GM21529 (cell line): ENCODE results near the gene ITPKB.

Experiments used
- ATAC-seq: cut with Tn5 transposase; IDR thresholded peaks from one replicate; pipeline ENCODE4 v1.9.1; 2021; ENCODE audit not compliant: unreplicated experiment

ITPKB gene

DNA sequence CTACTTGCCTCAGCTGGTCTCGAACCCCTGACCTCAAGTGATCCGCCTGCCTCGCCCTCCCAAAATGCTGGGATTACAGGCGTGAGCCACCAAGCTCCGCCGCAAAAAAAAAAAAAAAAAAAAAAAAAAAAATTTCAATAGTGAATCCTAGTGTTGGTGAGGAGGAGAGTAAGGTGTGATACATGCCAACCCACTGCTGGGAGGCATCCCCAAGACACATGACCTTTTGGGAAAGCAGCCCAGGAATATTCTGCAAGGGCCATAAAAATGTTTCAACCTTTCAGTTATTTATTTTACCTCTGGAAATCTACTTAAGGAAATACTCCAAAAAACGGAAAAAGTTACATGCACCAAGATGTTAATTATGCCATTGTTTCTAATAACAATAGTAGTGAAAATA is 69.0 kb downstream of the ITPKB start:
- ATAC-seq = no peak

DNA sequence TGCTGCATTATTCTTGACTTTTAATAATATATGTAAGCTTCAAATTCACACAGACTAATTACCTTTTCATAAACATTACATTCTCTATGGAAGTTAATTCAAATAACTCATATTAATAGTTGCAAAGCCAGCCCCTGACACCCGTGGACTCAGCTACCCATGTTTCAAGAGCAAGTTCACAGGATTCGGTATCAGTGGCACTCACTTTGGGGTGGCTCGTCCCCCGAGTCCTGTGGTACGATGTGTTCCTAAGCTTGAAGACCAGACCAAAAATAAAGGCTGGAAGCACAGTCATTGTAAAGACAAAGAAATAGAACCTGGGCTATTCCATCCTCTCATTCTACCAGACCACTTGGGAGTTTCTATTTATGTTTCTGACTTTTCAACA is 70.9 kb downstream of the ITPKB start:
- ATAC-seq = no peak

DNA sequence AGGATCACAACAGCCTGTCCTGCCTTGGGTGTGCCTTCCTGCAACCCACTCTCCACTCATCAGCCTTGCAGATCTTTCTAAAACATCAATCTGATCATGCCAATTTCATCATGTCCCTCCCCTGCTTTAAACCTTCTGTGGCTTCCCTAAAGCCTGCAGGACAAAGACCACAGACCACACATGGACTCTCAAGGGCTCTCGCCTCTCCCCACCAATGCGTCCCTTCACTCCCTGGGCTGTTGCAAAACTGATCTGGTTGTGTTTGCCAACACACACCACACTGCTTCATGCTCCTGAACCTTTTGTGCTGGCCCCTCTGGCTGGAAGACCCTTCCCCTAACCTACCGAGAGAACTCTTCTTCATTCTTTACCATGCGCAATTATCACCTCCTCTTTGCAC is 72.4 kb downstream of the ITPKB start:
- ATAC-seq = no peak

DNA sequence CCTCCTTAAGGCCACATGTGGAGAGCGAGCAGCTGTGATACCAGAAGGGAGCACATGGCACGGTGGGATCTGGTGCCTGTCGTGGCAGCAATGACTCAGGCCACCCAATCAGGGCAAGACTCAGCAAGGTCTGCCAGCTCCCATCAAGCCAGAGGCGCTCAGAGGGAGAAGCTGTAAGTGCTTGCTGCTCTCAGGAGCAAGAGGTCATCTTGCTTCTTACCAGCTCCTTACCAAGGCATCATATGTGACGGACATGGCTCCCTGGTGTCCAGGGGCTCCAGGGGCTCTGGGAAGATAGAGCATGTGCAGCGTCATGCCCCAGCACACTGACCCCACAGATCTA is 72.9 kb downstream of the ITPKB start:
- no peak for ATAC-seq

DNA sequence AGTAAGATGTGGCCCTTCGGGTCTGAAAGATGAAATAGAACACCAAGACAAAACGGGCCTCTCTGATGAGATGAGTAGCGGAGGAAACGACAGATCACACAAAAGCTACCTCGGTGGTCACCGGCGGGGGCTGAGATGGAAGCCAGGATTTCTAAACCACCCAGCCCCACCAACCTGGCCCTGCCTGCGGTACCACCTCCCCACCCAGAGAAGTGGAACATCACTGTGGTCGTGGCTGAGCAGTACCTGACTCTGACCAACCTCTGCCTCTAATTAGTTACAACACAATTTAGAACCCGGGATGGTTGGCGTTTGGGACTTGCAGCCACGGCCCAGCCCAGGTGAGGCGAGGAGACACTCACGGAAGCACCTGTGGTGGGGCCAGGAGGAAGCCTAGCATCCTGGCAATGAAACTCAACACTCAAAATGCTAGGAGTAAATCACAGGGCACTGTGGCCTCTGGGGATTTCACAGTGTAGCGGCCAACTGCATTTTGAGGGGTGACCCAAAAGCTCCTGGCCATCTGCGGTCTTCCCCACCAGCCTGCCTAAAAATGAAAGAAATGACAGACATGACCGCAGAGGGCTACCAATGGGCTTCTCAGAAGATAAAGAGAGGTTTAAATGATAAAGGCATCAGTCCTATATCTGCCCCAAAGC is 73.4 kb downstream of the ITPKB start:
- ATAC-seq = no peak

DNA sequence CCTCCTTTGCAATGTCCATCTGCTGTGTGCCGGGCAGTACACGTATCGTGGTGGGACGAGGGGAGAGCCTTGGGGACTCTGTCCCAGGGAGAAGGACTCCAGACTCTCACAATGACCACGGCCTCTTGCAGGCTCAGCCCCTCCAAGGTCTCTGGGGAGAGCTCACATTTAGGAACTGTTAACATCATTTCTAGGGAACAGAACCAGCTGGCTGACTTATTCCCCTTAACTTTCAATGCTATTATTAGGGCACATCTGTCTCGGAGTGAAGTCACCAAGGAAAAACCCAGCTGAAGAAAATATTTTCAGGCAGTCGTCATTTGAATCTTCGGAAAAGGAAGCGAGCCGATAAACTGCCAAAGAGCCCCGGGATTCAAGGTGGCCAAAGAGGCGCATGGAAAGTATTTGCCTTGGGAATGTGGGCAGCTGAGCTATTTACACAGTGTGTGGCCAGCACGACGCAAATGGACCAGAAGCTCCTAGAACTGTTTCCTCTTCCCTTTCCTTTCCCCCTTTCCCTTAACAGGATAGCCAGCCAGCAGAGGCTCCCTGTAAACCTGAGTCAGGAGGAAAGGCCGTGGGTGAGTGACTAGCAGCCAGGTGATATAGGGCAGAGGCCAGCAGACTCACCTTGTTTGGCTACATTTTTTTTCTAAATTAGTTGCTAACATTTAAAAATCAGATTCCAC is 74.5 kb downstream of the ITPKB start:
- ATAC-seq = no peak

DNA sequence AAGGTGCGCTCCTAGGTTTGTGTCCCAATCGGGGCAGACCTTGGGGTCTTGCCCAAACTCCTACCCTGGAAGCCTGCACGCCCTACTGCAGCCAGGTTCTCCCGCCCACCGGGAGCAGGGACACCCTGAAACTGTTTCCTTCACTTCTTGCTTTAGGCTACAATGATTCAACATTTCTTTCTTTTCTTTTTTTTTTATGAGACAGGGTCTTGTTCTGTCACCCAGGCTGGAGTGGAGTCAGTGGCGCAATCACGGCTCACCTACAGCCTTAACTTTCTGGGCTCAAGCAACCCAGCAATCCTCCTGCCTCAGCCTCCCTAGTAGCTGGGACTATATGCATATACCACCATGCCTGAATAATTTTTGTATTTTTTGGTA is 75.8 kb downstream of the ITPKB start:
- ATAC-seq = no peak

DNA sequence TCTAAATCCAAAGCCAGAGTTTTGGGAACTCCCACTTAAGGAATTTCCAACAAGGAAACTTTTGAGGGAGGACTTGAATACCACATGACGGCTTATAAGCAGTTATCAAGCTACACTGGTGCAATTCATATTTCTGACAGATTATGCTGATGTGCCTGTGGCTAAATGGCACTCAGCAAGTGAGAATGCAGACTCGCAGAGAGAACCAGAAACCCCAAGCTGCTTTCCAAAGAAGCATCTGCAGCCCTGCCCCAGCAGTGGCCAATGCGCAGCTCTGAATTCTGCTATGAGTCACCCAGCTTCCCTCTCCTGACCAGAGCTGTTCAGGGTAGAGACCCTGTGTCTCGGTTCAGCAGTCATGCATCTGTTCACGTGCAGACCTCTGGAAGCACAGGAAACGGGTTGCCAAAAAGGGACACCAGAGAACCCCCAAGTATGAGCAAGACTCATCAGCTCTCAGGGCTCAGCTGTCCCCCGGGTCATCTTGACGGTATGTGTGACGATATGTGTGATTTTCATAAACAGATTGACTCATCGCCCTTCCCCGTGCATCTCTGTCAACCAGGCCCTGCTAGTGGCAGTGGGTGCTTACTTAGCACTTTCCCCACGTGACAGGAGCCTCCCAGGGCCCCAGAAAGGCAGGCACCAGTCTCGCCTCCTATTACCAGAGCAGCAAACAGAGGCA is 76.3 kb downstream of the ITPKB start:
- ATAC-seq = peak; percentile 93

DNA sequence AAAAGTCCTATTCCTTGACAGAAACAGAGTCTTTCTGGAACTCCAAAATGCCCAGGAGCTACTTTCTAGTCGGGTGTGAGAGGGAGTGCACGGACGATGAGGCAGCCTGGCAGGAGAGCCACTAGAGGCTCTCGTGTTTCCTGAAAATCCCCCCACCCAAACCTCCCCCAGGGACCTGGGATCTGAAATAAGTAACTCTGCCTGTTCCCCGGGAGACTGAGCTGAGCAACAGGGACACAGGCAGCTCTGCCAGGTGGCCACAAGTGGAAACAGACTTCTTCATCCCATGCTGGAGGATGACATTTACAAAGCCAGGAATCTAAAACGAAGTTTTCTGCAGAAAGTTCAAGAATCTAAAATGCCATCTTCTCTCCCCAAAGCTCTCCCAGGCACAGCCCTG is 77.1 kb downstream of the ITPKB start:
- ATAC-seq = no peak

DNA sequence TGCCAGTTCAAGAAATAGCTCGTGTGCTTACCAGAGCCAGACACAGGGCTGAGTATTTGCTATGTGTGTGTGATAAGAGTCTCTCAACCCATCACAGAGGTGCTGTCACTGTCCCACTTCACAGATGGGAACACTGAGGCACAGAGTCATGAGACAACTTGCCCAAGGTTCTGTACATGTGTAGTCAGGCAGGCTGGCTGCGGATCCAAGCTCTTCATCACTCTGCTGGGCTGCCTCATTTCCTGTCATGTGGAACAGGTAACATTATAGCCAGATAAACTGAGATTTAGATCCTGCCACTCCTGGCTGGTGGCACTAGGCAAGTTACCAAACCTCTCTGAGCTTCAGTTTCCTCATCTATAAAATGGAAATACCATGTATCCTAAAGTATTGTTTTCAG is 77.8 kb downstream of the ITPKB start:
- ATAC-seq = no peak

DNA sequence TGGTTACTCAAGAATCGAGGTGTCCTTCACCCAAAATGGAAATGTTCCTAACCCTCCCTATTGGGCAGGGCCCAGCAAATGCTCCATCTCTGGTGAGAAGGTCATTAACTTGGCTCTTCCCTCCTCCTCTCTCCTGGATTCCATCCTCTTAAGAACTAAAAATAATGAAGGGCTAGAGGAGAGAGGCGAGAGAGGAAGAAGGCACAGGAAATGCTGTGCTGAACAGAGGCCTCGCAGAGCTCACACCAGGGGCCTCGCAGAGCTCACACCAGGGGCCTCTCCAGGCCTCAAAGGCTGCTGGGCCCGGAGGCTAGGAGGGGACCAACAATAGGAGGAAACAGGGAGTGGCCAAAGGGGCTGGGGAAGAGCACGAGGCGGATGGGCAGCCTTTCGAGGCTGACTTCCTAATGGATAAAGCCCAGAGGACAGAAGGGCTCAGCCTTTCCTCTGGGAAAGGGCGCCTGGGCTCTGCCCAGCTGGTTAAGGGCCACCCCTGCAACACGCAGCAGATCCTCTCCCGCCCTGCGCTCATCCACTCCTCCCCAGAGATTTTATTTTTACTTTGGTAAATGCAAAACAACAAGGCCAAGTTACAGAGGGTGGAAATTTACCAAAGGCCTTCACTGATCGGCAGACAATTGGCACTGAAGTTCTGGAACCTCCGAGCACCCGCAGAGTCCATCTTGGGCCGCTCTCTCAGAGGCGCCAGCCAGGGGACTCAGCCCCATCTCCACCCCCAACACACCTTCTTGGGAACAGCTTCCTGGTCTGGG is 78.5 kb downstream of the ITPKB start:
- ATAC-seq = no peak

DNA sequence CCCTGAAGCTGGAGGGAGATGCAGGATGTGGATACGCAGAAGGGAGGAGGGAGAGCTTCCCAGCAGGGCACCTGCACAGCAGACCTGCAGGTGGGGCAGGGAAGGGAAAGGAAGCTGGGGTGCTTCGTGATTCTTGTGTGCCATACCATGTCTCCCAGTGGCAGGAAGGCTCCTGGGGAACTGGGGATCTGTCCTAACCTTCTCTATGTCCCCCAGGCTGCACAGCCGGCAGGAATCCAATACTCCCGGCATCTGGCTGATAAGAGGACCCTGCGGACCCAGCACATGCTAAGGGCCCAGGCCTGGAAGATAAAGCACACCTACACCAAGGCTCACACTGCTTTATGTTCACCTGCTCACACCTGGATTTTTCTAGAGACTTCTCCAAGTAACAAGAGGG is 79.4 kb downstream of the ITPKB start:
- no peak for ATAC-seq

DNA sequence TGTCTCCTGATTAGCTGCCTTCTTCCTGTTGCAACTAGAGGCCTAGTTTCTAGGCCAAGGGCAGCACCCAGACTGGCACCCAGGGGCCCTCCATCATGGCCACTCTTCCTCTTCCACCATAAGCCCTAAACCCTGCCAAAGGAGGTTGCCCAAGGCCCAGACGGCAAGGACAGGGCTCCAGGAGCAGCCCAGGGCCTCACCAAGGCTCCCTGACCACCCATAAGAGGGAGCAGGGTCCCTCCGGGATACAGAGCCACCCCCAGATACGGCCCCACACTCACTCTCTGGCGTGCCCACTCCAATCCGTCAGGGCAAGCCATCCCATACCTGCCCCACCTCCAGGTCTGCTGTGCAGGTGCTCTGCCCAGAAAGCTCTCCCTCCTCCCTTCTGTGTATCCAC is 79.9 kb downstream of the ITPKB start:
- no peak for ATAC-seq

DNA sequence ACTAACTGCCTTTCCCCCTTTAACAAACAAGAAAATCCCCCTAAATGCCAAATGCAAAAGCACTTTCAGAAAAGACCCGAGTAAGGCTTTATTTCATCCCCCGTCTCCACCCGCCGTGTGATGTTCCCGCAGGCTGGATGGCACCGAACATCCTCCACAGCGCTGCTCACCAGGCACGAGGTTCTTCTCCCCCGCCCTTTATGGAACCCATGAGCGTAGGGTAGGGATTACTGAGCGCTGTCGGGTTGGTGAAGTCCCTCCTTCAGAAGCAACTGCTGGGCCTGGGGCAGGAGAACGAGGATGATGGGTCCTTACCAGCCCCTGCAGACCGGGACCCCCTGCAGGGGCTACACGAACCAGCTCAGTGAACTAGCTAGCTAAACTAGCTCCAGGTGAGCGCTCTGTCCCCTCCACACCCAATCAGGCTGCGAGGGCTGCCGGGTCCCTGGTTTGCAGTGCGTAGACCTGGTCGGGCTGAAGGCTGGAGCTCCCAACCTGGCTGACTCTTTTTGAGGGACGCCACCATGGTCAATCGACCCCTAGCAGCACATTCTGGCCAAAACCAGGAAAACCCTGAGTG is 80.4 kb downstream of the ITPKB start:
- ATAC-seq = no peak

DNA sequence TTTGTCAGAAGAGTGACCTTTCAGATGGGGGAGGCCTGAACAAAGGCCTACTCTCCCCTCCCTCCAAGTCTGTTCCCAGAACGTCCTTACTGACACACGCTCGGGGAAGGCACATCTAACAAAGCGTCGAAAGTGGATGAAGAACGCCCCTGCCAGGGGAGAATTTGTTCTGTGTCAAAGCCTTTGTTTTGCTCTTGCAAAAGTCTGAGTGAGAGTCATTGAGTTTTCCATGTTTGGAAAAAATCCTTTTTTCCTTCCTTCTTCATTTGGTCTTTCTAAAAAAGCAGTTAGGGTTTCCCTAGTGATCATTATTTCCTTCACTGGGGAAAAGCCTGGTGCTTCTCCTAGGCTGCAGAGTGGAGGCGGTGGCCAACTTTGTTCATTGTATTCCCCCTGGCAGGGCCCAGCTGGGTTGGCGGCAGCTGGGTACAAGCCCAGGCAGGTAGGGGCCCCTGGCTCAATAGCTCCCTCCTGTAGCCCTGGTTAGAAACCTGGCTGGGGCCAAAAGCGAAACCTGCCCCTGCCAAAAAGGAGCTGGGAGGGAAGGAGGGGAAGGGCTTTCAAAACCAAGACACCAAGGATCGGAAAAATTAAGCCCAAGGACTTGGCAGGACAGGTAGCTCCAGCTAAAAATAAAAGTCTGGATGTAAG is 81.1 kb downstream of the ITPKB start:
- no peak for ATAC-seq

DNA sequence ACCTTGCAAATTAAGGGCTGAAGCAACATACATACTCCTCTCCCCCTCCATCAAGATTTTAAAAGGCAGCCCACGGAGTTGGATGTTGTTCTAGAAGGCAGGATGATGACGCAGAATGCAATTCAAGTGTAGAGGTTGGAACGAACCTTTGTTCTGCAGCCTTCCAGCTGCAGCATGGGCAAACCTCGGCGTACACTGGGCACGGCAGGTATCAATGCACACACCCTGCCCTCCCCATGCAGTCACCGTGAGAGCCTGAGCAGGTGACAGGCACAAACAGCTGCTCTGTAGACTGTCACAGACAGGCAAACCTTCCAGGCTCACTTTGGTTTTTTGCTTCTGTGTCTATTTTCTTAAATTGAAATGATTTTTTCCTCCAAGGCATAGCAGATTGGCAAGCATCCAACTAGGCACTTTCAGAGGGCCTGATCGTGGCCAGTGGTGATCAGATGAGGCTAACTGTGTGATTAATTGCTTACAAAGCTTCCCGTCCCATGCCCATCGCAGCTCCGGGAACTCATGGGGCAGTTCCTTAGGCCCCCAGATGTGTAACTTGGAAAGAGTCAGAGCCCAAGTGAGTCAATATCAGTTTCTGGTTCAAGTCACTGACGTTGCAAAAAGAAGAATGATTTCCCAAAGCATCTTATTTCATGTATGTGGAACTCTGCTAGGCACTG is 82.3 kb downstream of the ITPKB start:
- no peak for ATAC-seq

DNA sequence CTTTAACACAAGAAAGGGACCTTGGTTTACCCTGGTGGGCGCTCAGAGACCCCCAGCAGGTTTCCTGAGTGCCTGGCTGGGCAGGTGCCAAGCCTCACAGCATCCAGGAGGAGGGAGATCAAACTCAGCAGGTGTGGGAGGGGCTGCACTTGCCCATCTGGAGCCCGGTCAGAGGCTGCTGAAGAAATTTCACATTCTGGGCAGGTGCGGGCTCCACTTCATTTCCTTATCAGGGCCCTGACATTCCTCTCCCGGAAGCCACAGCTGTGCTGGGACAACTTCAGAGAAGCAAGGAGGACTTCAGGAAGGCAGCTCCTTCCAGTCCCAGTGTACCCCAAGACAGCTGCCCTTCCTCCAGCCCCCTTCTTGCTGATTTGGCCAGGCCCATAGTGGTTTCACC is 82.9 kb downstream of the ITPKB start:
- ATAC-seq = no peak

DNA sequence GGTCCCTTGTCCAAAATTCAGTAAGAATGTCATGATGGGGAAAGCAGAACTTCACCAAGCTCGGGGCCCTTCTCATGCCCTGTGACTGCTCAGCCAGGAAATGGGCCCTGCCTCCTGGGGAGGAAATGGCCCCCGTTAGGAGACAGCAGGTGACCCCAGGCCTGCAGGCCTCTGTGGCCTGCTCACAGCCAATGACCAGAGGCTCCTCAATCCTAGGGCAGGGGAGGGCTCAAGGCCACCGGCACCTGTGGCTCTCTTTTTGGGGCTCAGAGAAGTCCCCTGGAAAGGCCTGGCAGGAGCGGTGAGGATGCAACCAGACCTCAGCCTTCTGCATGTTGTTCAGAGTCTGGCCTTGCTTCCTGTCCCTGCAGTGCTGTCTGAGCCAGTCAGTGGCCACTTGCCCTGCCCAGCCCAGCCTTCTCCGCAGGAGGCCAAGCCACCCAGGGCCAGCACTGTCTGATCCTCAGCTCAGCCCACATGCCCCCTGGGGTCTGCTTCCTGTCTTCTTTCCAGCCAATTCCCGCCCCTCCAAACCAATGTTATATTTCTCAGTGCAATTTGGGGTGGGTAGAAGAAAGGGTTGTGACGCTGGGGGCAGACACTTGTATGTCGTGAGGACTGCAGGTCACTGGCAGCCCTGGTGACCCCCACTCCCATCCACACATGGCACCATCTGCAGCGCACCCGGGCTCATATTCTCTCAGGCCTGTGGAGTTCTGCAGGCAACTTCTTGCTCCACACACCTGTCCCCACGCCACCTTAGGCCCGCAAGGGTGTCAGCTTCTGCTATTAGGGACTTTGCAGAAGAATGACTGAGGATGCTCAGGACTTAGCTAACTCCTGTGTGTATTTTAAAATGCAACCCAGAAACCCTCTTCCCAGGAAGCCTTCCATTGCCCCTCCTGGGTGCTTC is 83.6 kb downstream of the ITPKB start:
- ATAC-seq = no peak

DNA sequence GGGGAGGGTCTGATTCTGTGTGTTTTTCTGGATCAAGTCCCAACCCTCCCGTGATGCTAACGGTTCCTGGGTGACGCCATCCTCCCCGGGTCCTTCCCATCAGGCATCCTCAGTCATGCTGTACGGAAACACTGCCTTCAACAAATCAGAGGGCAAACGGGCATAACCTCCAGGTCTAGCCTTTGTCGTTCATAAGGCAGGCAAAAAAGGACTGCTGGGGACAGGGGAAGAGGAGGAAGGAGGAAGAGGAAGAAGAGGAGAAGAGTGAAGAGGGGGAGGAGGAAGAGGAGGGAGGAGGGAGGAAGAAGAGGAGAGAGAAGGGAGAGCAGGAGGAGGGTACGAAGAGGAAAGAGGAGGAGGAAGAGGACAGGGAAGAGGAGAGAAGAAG is 84.4 kb downstream of the ITPKB start:
- ATAC-seq = no peak
